Limb (tissue), 2 donors: ENCODE measurements around the gene DHRS3.

Experiments used
- DNase-seq, 2 donors: peaks; one replicate each; pipeline ENCODE4 v3.0.0-alpha.2; 2016; ENCODE audit errors: extremely low spot score in 2 of 2

The DHRS3 gene

GRCh38 chr1:12617511-12617900, 504 bp downstream of the DHRS3 start:
- no peak for DNase-seq

GRCh38 chr1:12616709-12617373, 1.2 kb downstream of the DHRS3 start:
- peak in 1 of 2 donors; percentile 66 for DNase-seq

DNA sequence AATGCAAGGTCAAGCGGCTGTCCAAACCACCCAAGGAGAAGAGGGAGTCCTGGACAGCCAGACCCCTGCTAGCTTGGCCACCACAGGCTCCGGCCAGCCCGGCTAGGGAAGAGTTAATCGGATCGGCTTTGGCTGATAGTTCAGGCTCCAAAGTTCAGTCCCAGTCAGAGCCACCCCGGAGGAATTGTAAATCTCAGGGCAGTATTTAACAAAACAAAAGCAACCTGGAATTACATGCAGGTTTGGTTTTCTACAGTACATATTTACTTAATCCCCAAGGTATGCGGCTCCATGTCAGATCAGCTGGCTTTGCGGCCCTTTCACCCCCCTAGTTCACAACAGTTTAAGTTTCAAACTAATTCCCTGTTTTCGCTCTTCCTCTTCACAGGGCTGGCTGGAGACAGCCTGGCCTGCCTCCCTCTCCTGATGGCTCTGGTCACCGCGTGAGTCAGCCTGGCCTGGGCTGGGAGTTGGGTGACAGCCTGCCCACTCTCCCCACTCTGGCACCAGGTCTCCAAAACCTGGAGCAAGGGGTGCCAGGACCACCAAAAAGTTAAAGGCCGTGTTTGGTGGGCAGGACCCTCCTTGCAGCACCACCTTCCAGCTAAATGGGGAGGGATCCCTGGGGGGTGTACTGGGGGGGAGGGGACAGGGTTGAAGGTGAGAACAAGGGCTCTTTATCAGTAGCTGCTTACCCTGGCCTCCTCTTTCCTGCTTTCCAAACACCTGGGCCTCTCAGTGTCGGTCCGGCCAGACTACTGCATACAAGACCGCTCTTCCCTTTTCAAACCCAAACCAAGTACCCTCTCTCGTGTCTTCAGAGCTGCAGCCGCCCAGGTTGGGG, 1.9 kb downstream of the DHRS3 start:
- DNase-seq = peak in 1 of 2 donors; percentile 68

GRCh38 chr1:12615159-12615864, 2.7 kb downstream of the DHRS3 start:
- DNase-seq = no peak

- DNase-seq = no peak
Measured at GRCh38 chr1:12614402-12615158, 3.4 kb downstream of the DHRS3 start.

DNA sequence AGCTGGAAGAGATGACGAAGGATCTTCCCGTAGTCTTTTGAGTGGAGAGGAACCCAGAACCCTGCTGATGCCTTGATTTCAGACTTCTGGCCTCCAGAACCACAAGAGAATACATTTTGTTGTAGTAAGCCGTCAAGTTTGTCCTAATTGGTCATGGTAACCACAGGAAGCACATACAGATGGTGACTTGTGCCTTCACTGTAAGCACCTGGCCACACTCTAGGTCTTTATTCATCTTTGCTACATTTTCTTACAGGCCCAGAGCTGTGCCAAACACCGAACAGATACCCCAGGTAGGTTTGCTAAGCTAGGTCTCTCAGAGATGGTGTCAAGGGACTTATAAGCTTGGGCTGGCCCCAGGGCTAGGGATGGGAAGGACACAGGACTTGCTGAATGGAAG, 4.8 kb downstream of the DHRS3 start:
- DNase-seq = no peak

- no peak for DNase-seq
Measured at GRCh38 chr1:12610941-12611340, 7.1 kb downstream of the DHRS3 start.

DNA sequence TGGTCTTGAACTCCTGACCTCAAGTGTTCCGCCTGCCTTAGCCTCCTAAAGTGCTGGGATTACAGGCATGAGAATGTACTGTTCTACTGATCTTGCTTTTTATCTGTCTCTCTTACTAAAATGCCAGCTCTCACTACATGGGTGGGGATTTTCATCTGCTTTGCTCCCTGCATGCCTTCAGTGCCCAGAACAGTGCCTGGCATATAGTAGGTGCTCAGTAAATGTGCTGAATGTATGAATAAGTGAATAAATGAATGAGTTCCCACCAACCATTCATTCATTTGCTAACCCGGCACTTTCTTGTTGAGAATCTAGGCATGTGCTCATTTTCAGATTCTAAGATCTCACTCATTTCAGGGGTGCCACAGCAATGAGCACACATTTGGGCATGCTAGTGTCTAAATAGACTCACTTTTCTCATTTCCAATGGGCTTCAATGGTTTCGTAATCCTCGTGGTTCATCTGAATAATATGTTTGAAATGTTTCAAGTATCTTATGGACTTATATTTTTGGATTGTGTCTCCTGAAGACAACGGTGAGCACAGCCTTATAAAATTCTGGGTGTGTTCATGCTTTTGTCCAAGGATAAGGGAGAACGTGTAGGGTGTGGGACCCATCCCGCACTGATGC, 7.6 kb downstream of the DHRS3 start:
- no peak for DNase-seq

DNA sequence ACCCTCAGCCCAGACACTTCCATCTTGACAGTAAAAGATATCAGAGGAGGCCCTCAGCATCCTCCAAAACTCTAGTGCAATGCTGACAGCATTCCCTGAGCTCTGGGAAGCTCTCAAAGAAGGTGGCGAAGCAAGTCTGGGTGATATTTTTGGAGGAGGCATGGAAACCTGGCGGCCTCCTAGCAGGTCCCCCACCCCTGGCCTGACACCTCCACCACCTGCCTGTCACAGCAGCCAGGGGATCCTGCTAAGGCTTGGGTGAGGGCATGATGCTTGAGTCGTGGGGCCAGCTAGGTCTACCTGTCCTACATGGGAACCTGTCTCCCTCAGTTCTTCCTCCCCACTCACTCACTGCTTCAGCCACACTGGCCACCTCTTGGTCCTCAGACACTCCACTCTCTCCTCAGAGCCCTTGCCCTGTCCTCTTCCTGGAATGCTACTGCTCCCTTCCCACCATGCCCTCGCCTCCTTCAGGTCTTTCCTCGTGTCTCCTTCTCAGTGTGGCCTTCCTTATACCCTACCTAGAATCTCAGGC, 8.5 kb downstream of the DHRS3 start:
- no peak for DNase-seq

DNA sequence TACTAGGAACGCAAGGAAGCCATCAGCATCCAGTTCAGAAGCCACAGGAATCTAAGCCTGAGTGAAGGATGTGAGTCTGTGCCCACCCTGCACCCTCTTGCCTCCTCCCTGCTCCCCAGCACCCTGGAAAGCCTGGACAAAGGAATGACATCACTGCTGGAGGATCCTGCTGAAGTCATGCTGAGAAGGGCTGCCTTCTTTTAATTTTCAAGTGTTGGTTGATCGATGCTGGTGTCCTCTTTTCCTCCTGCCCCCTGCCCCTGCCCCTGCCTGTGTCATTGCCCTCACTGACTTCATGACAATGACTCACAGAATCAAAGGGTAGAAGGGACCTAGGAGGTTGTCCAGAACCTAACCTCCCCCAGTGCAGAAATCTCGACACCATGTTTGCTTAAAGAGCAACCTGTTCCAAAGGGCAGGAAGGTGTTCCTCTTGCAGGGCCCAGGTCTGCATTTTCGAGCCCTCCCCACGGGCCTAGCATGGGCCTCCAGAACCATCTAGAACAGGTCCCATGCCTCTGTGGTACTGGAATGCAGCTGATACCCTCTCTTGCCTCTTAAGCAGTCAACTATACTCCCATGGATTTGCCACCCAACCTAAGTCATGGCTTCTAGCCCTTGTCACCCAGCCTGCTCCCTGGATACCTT, 9.6 kb downstream of the DHRS3 start:
- no peak for DNase-seq

- DNase-seq = no peak
Measured at GRCh38 chr1:12607263-12607662, 10.7 kb downstream of the DHRS3 start.

- DNase-seq = no peak
Measured at GRCh38 chr1:12604986-12605385, 13.0 kb downstream of the DHRS3 start.

- DNase-seq = no peak
Measured at GRCh38 chr1:12604114-12604874, 13.7 kb downstream of the DHRS3 start.

- no peak for DNase-seq
Measured at GRCh38 chr1:12603224-12603623, 14.8 kb downstream of the DHRS3 start.

- no peak for DNase-seq
Measured at GRCh38 chr1:12602659-12603024, 15.4 kb downstream of the DHRS3 start.

DNA sequence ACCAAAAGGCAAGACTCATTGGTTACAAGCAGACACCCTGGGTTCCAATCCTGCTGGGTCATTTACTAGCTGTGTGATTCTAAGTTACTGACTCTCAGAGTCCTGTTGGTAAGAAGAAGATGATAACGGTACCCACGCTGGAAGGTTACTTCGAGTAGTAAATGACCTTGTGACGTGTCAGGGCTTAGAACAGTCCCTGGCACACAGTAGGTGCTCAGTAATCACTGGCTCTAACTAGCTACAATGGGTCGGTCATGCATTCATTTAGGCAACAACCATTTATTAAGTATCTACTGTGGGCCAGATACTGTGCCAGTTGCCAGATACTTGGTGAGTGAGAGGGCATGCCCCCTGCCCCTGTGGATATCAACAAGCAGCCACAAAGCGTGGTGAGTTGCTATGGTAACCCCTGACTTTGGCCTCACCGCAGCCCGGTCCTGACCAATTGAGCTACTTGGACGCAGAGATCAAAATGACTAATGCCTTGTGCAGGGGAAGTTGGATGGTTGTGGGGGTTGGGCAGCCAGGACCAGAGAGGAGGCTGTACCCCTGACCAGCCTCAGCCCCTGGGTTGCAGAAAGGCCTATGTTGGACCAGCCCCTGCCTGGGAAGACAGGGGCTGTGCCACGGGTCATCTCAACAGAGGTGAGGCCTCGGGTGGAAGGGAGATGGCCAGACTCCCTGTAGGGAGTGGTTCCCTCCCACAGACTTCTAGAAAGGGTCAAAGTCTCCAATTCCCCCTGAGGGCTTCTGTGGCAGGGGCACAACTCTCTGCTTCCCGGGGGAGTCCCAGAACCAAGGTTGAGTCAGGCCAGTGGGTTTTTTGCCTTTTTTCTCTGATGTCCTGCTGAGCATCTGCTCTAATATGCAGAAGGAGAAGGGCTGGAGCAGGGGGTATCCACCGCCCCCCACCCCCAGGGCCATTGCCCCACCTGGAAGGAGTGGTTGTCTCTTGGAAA, 16.0 kb downstream of the DHRS3 start:
- no peak for DNase-seq

- no peak for DNase-seq
Measured at GRCh38 chr1:12600880-12601633, 17.0 kb downstream of the DHRS3 start.

GRCh38 chr1:12600335-12600734, 17.7 kb downstream of the DHRS3 start:
- DNase-seq = no peak
